ENCODE data around the gene FBF1.

GRCh38 chr17:75894049-75894733 is 46.7 kb downstream of the FBF1 start:
- TF ChIP-seq POLR2AphosphoS5 (IDR thresholded peaks at IDR 0.05) (no peak), CTCF (IDR thresholded peaks at IDR 0.05) (no peak)

Data from breast epithelium (tissue), 3 donors.